HG03469 (cell line): Measurements from ENCODE around the gene CRISP1.
A peak's percentile ranks its signal among the peaks of the same experiment; 100 is the strongest.
"Not testable (repeated sequence)": the region's sequence is repeated elsewhere in the genome, so short reads cannot be mapped to it uniquely, and the experiment has no call there.

Experiments
- ATAC-seq: cut with Tn5 transposase; IDR thresholded peaks from one replicate; pipeline ENCODE4 v1.9.1; 2021; ENCODE audit warnings: mild to moderate bottlenecking, moderate library complexity, moderate number of reproducible peaks; ENCODE audit not compliant: unreplicated experiment

Gene CRISP1

GRCh38 chr6:49866485-49866943 lies at the start of gene CRISP1:
Gene CRISP1, minus strand, starts transcription at chr6:49866535. Its CDS starts 9,135 bp downstream, at chr6:49857400.
- ATAC-seq, result no peak

GRCh38 chr6:49915035-49915434 lies 48.7 kb upstream of the CRISP1 start:
- ATAC-seq, result no peak

GRCh38 chr6:49913636-49914375 lies 47.5 kb upstream of the CRISP1 start:
- no peak for ATAC-seq

GRCh38 chr6:49912196-49912595 lies 45.9 kb upstream of the CRISP1 start:
- ATAC-seq, result no peak

GRCh38 chr6:49911252-49911651 lies 44.9 kb upstream of the CRISP1 start:
- ATAC-seq, result no peak

GRCh38 chr6:49909563-49909962 lies 43.2 kb upstream of the CRISP1 start:
- no peak for ATAC-seq

- no peak for ATAC-seq
Measured at GRCh38 chr6:49906526-49906925, 40.2 kb upstream of the CRISP1 start.

- ATAC-seq, result no peak
Measured at GRCh38 chr6:49905296-49905695, 39.0 kb upstream of the CRISP1 start.

- no peak for ATAC-seq
Measured at GRCh38 chr6:49902856-49903255, 36.5 kb upstream of the CRISP1 start.

GRCh38 chr6:49898904-49899566 lies 32.7 kb upstream of the CRISP1 start:
- no peak for ATAC-seq

GRCh38 chr6:49895553-49895952 lies 29.2 kb upstream of the CRISP1 start:
- ATAC-seq, result not testable (repeated sequence)

- ATAC-seq, result no peak
Measured at GRCh38 chr6:49892280-49892679, 25.9 kb upstream of the CRISP1 start.

GRCh38 chr6:49890988-49891387 lies 24.7 kb upstream of the CRISP1 start:
- no peak for ATAC-seq

- ATAC-seq, result no peak
Measured at GRCh38 chr6:49888742-49889431, 22.6 kb upstream of the CRISP1 start.

- no peak for ATAC-seq
Measured at GRCh38 chr6:49868951-49869529, 2.7 kb upstream of the CRISP1 start.

- no peak for ATAC-seq
Measured at GRCh38 chr6:49856282-49856681, 10.1 kb downstream of the CRISP1 start.

- no peak for ATAC-seq
Measured at GRCh38 chr6:49855221-49855620, 11.1 kb downstream of the CRISP1 start.

- ATAC-seq, result no peak
Measured at GRCh38 chr6:49852975-49853374, 13.4 kb downstream of the CRISP1 start.

- ATAC-seq, result peak; percentile 87
Measured at GRCh38 chr6:49849213-49849907, 17.0 kb downstream of the CRISP1 start.

- ATAC-seq, result no peak
Measured at GRCh38 chr6:49847673-49848072, 18.7 kb downstream of the CRISP1 start.

GRCh38 chr6:49847014-49847413 lies 19.3 kb downstream of the CRISP1 start:
- ATAC-seq, result no peak
